B cell (primary cell): ENCODE data around the gene FTSJ3.
"Not testable (repeated sequence)": the region's sequence is repeated elsewhere in the genome, so short reads cannot be mapped to it uniquely, and the experiment has no call there.

ENCODE experiments used
- EZH2 ChIP-seq: IDR thresholded peaks from 2 replicates; pipeline ENCODE4 v1.6.1; 2012; ENCODE audit warnings: borderline replicate concordance, low read depth, mild to moderate bottlenecking, moderate library complexity, low read length; ENCODE audit not compliant: insufficient read depth, poor library complexity, severe bottlenecking
- TF ChIP-seq, protein P1 (sequence below): fragments of 200-600 bp; IDR thresholded peaks from one replicate; pipeline ENCODE4 v1.8.0; 2022; ENCODE audit warnings: antibody characterized with exemption, mild to moderate bottlenecking

DNA sequence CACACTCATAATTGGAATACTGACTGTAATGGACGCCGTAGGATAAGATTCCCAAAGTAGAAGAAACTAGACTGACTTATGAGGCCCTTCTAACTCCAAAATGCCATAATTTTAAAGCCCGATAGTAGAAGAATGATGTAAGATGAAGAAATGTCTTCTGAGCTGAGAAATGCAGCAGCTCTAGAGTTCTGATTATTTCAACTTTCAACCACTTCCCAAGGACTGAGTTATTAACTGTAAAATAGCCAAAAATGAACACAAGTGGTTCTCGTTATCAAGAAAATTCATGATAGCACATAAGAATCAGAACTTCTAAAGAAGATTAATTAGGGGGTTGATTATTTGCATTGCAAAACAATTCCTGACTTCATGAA, 42.8 kb upstream of the FTSJ3 start:
- TF ChIP-seq, protein P1, sequence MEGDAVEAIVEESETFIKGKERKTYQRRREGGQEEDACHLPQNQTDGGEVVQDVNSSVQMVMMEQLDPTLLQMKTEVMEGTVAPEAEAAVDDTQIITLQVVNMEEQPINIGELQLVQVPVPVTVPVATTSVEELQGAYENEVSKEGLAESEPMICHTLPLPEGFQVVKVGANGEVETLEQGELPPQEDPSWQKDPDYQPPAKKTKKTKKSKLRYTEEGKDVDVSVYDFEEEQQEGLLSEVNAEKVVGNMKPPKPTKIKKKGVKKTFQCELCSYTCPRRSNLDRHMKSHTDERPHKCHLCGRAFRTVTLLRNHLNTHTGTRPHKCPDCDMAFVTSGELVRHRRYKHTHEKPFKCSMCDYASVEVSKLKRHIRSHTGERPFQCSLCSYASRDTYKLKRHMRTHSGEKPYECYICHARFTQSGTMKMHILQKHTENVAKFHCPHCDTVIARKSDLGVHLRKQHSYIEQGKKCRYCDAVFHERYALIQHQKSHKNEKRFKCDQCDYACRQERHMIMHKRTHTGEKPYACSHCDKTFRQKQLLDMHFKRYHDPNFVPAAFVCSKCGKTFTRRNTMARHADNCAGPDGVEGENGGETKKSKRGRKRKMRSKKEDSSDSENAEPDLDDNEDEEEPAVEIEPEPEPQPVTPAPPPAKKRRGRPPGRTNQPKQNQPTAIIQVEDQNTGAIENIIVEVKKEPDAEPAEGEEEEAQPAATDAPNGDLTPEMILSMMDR, result not testable (repeated sequence)
- not testable (repeated sequence) for TF ChIP-seq EZH2
